ENCODE results near the gene LINGO1.

- TF ChIP-seq CTCF (IDR thresholded peaks at IDR 0.05) (no peak), ZFX (IDR thresholded peaks at IDR 0.05; ENCODE audit: borderline replicate concordance) (no peak)
Observed at GRCh38 chr15:77627067-77627466, 5.6 kb downstream of the LINGO1 start.

All from 22Rv1 (cell line).